ENCODE results near the gene MAD1L1. TPM values are rescaled to one million over a fixed set of nuclear protein-coding genes. Genes with fewer than 3 reads are reported as not detected.

The MAD1L1 gene
- total RNA-seq, 2 donors from 2014 or later = 59.1 to 61.4 TPM

DNA sequence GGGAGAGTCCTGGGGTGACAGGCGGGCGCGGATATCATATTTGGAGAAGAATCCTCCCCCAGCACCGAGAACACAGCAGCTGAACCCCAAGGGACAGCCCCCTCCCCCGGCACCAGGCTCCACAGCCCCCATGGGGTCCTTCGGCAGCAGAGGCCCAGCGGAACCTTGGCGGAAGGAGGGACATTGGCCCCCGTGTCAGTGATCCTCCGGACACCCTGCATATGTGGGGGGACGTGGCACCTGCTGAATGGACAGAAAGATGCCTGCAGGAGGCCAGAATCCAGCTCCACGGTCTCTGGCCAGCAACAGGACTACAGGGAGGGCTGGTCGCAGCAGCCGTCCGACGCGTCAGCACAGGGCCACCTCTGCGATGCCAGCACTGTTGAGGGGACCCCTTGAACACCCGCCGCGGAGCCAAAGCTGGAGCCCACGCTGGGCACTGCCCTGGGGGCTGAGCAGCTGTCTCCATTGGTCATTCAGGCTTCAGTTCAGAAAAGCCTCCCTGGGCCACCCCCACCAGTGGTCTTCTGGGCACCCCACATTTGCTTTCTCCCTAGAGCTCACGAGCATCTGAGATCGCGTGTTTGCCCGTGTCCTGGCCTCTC is 322.6 kb downstream of the MAD1L1 start:
- H3K27ac ChIP-seq (ENCODE audit: low read depth, low read length) = no peak overlapping the region
- Mint-ChIP-seq H3K36me3 (ENCODE audit: low read depth) (no peaks in the 10 kb centered on the region), H3K9me3 (no peaks in the 10 kb centered on the region), H3K27ac (no peak overlapping the region), H3K27me3 (ENCODE audit: insufficient read depth) (no peaks in the 10 kb centered on the region), H3K4me1 (no peaks in the 10 kb centered on the region), H3K4me3 (no peak overlapping the region)
- H3K9me3 ChIP-seq (ENCODE audit: control insufficient read depth, low read length) = no peaks in the 10 kb centered on the region
- H3K4me1 ChIP-seq (ENCODE audit: control insufficient read depth, insufficient read depth, low read length) = no peaks in the 10 kb centered on the region
- H3K27me3 ChIP-seq (ENCODE audit: control insufficient read depth, insufficient read depth, low read length, poor library complexity, severe bottlenecking) = no peaks in the 10 kb centered on the region
- no peak overlapping the region for H3K4me3 ChIP-seq (ENCODE audit: low read length)
- no peaks in the 10 kb centered on the region for H3K36me3 ChIP-seq (ENCODE audit: control insufficient read depth, insufficient read depth, low read length)
- no peak for TF ChIP-seq CTCF (conservative IDR thresholded peaks at IDR 0.05)
- no peak for DNase-seq
- WGBS, 2 experiments (ENCODE audit: insufficient coverage in 1 of 2, insufficient read length in 1 of 2) = 95 to 97% methylated on average over 26 of the region's 26 CpGs
- no peak overlapping the region for H3K9ac ChIP-seq (ENCODE audit: extremely low read depth, low read length, poor library complexity, severe bottlenecking)

DNA sequence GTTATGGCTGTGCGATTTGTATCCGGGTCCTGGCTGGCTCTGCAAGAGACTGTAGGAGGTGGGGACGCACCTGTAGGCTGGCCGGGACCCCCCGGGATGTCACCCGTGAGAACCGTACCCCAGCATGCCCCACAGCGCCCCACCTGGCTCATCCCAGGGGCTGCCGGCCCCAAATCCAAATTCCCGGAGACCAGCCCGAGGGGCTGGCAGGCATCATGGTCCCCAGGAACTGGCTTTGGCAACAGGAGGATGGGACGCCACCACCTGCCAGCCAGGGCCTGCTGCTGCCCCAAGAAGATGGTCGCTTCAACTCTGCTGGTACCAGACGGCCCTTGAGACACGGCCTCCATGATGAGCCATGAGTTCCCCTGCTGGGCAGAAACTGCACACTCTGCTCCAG is 323.3 kb downstream of the MAD1L1 start:
- H3K4me1 Mint-ChIP-seq = no peaks in the 10 kb centered on the region
- Histone ChIP-seq H3K9me3 (ENCODE audit: control insufficient read depth, low read length) (no peaks in the 10 kb centered on the region), H3K9ac (ENCODE audit: extremely low read depth, low read length, poor library complexity, severe bottlenecking) (no peak overlapping the region), H3K36me3 (ENCODE audit: control insufficient read depth, insufficient read depth, low read length) (no peaks in the 10 kb centered on the region), H3K4me1 (ENCODE audit: control insufficient read depth, insufficient read depth, low read length) (no peaks in the 10 kb centered on the region), H3K27me3 (ENCODE audit: control insufficient read depth, insufficient read depth, low read length, poor library complexity, severe bottlenecking) (no peaks in the 10 kb centered on the region), H3K4me3 (ENCODE audit: low read length) (no peak overlapping the region), H3K27ac (ENCODE audit: low read depth, low read length) (no peak overlapping the region)
- H3K27me3 Mint-ChIP-seq (ENCODE audit: insufficient read depth) = no peaks in the 10 kb centered on the region
- no peaks in the 10 kb centered on the region for H3K36me3 Mint-ChIP-seq (ENCODE audit: low read depth)
- no peak overlapping the region for H3K4me3 Mint-ChIP-seq
- WGBS, 2 experiments (ENCODE audit: insufficient coverage in 1 of 2, insufficient read length in 1 of 2) = 94 to 95% methylated on average over 4 to 15 of the region's 15 CpGs
- no peak for DNase-seq
- no peaks in the 10 kb centered on the region for H3K9me3 Mint-ChIP-seq
- no peak overlapping the region for H3K27ac Mint-ChIP-seq
- TF ChIP-seq CTCF (conservative IDR thresholded peaks at IDR 0.05) = peak; percentile 13

GRCh38 chr7:1908823-1909420 is 323.8 kb downstream of the MAD1L1 start:
- no peaks in the 10 kb centered on the region for H3K9me3 ChIP-seq (ENCODE audit: control insufficient read depth, low read length)
- no peak for DNase-seq
- H3K4me3 Mint-ChIP-seq = no peak overlapping the region
- H3K4me1 ChIP-seq (ENCODE audit: control insufficient read depth, insufficient read depth, low read length) = no peaks in the 10 kb centered on the region
- no peak overlapping the region for H3K9ac ChIP-seq (ENCODE audit: extremely low read depth, low read length, poor library complexity, severe bottlenecking)
- no peaks in the 10 kb centered on the region for H3K36me3 ChIP-seq (ENCODE audit: control insufficient read depth, insufficient read depth, low read length)
- no peaks in the 10 kb centered on the region for H3K36me3 Mint-ChIP-seq (ENCODE audit: low read depth)
- no peak overlapping the region for H3K27ac ChIP-seq (ENCODE audit: low read depth, low read length)
- TF ChIP-seq CTCF (conservative IDR thresholded peaks at IDR 0.05) = no peak
- no peaks in the 10 kb centered on the region for H3K27me3 Mint-ChIP-seq (ENCODE audit: insufficient read depth)
- no peaks in the 10 kb centered on the region for H3K9me3 Mint-ChIP-seq
- H3K4me3 ChIP-seq (ENCODE audit: low read length) = no peak overlapping the region
- no peak overlapping the region for H3K27ac Mint-ChIP-seq
- 90 to 91% methylated on average over 16 to 24 of the region's 24 CpGs for WGBS, 2 experiments (ENCODE audit: insufficient coverage in 1 of 2, insufficient read length in 1 of 2)
- no peaks in the 10 kb centered on the region for H3K27me3 ChIP-seq (ENCODE audit: control insufficient read depth, insufficient read depth, low read length, poor library complexity, severe bottlenecking)
- H3K4me1 Mint-ChIP-seq = no peaks in the 10 kb centered on the region

All from endodermal cell (in vitro differentiated cells).